Stomach (tissue), 4 donors: Measurements from ENCODE around the gene KIF18A.

ENCODE experiments used
- EP300 ChIP-seq: sonication (generic); formaldehyde crosslinking; IDR thresholded peaks from one replicate; pipeline ENCODE4 v1.6.1; 2017; ENCODE audit warnings: antibody characterized with exemption
- POLR2A ChIP-seq, 4 donors: fragments of 450-650 bp; IDR thresholded peaks; one replicate each; pipeline ENCODE4 v1.6.1; 2016; ENCODE audit warnings: antibody characterized with exemption in 4 of 4, control low read depth in 2 of 4, mild to moderate bottlenecking in 1 of 4, moderate library complexity in 1 of 4
- POLR2AphosphoS5 ChIP-seq, 3 donors: sonication (generic); formaldehyde crosslinking; IDR thresholded peaks; one replicate each; pipeline ENCODE4 v1.6.1; 2016; ENCODE audit warnings: antibody characterized with exemption in 3 of 3
- TF ChIP-seq, protein P1 (sequence below), 7 experiments: fragments of 450-650 bp in 4 of 7; fragments of 200-600 bp in 3 of 7; sonication (generic) in 3 of 7; IDR thresholded peaks; one replicate each; pipeline ENCODE4 v1.5.1; 2016 to 2019; ENCODE audit warnings: antibody characterized with exemption in 7 of 7, control low read depth in 2 of 7, mild to moderate bottlenecking in 1 of 7

DNA sequence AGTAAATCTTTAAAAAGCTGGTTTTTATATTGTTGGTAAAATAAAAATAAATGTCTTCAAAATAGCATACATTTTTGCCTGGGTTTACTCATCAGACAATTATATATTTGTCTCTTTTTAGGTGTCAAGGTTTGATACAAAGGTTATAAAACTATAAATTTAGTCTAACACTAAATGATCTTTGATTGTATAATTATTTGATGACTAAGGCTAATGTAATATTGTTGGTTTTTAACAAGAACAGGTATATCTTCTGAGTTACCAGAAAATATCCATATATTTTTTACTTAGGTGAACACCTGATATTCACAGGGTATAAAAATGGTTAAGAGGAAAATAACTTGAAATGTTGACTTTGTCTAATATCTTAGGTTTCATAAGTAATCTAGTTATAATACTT, 104.3 kb downstream of the KIF18A start:
- TF ChIP-seq, protein P1, sequence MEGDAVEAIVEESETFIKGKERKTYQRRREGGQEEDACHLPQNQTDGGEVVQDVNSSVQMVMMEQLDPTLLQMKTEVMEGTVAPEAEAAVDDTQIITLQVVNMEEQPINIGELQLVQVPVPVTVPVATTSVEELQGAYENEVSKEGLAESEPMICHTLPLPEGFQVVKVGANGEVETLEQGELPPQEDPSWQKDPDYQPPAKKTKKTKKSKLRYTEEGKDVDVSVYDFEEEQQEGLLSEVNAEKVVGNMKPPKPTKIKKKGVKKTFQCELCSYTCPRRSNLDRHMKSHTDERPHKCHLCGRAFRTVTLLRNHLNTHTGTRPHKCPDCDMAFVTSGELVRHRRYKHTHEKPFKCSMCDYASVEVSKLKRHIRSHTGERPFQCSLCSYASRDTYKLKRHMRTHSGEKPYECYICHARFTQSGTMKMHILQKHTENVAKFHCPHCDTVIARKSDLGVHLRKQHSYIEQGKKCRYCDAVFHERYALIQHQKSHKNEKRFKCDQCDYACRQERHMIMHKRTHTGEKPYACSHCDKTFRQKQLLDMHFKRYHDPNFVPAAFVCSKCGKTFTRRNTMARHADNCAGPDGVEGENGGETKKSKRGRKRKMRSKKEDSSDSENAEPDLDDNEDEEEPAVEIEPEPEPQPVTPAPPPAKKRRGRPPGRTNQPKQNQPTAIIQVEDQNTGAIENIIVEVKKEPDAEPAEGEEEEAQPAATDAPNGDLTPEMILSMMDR (IDR thresholded peaks at IDR 0.05), result no peak
- TF ChIP-seq POLR2A (IDR thresholded peaks at IDR 0.05) (no peak), POLR2AphosphoS5 (IDR thresholded peaks at IDR 0.05) (no peak), EP300 (no peak)
